Activated CD4-positive, CD25-positive, alpha-beta regulatory T cell treated with anti-CD3 and anti-CD28 coated beads, Interleukin-2, amount 50 U/mL, for 16 hours (primary cell): ENCODE results near the gene MYO5C.
"Not testable (repeated sequence)": the region's sequence is repeated elsewhere in the genome, so short reads cannot be mapped to it uniquely, and the experiment has no call there.

Experiments
- DNase-seq: peaks from one replicate; pipeline ENCODE4 v3.0.0-alpha.2; 2020; ENCODE audit warnings: low read depth, low spot score

The MYO5C gene

GRCh38 chr15:52306270-52306669 lies 10.7 kb upstream of the MYO5C start:
- no peak for DNase-seq

- DNase-seq: no peak
Observed at GRCh38 chr15:52303093-52303772, 7.6 kb upstream of the MYO5C start.

- DNase-seq: no peak
Observed at GRCh38 chr15:52301265-52301847, 5.8 kb upstream of the MYO5C start.

GRCh38 chr15:52294881-52295420 lies 653 bp downstream of the MYO5C start:
- DNase-seq: no peak

- no peak for DNase-seq
Observed at GRCh38 chr15:52292780-52293392, 2.7 kb downstream of the MYO5C start.

GRCh38 chr15:52291204-52291603 lies 4.4 kb downstream of the MYO5C start:
- DNase-seq: no peak

GRCh38 chr15:52290800-52291199 lies 4.8 kb downstream of the MYO5C start:
- DNase-seq: no peak

GRCh38 chr15:52290329-52290728 lies 5.3 kb downstream of the MYO5C start:
- DNase-seq: no peak

GRCh38 chr15:52289629-52290081 lies 5.9 kb downstream of the MYO5C start:
- DNase-seq: no peak

- DNase-seq: no peak
Observed at GRCh38 chr15:52288986-52289385, 6.6 kb downstream of the MYO5C start.

- DNase-seq: no peak
Observed at GRCh38 chr15:52288051-52288942, 7.3 kb downstream of the MYO5C start.

GRCh38 chr15:52287114-52287513 lies 8.5 kb downstream of the MYO5C start:
- DNase-seq: no peak

- DNase-seq: not testable (repeated sequence)
Observed at GRCh38 chr15:52285941-52286340, 9.7 kb downstream of the MYO5C start.

- no peak for DNase-seq
Observed at GRCh38 chr15:52284164-52284563, 11.4 kb downstream of the MYO5C start.

- no peak for DNase-seq
Observed at GRCh38 chr15:52283281-52283680, 12.3 kb downstream of the MYO5C start.

GRCh38 chr15:52282418-52282817 lies 13.2 kb downstream of the MYO5C start:
- DNase-seq: no peak

- DNase-seq: no peak
Observed at GRCh38 chr15:52281085-52282035, 14.2 kb downstream of the MYO5C start.

- DNase-seq: no peak
Observed at GRCh38 chr15:52280326-52281084, 15.1 kb downstream of the MYO5C start.

- no peak for DNase-seq
Observed at GRCh38 chr15:52278636-52279367, 16.8 kb downstream of the MYO5C start.
